IPS-NIHi11 (cell line): ENCODE measurements around the gene ZNF8.
"Not testable (repeated sequence)": the region's sequence is repeated elsewhere in the genome, so short reads cannot be mapped to it uniquely, and the experiment has no call there.

Source experiments
- DNase-seq: peaks from one replicate; pipeline ENCODE4 v3.0.0; 2012; ENCODE audit warnings: mixed read lengths, low spot score

The ZNF8 gene

GRCh38 chr19:58296104-58296503 lies 17.3 kb downstream of the ZNF8 start:
- no peak for DNase-seq

GRCh38 chr19:58300620-58301019 lies 21.9 kb downstream of the ZNF8 start:
- DNase-seq = no peak

- no peak for DNase-seq
Observed at GRCh38 chr19:58304255-58304654, 25.5 kb downstream of the ZNF8 start.

GRCh38 chr19:58304748-58305064 lies 26.0 kb downstream of the ZNF8 start:
- DNase-seq = no peak

- DNase-seq = peak; percentile 98
Observed at GRCh38 chr19:58305065-58305931, 26.5 kb downstream of the ZNF8 start, which contains the start of gene ERVK3-1. TSS of gene ERVK3-1 (plus strand) at chr19:58305377. CDS start at chr19:58312169, 6,792 bp downstream.

- DNase-seq = no peak
Observed at GRCh38 chr19:58305932-58306323, 27.2 kb downstream of the ZNF8 start.

- no peak for DNase-seq
Observed at GRCh38 chr19:58307736-58308135, 29.0 kb downstream of the ZNF8 start.

GRCh38 chr19:58310685-58311084 lies 31.9 kb downstream of the ZNF8 start:
- not testable (repeated sequence) for DNase-seq

- DNase-seq = no peak
Observed at GRCh38 chr19:58311345-58311865, 32.6 kb downstream of the ZNF8 start.

GRCh38 chr19:58315580-58315979 lies 36.8 kb downstream of the ZNF8 start:
- no peak for DNase-seq

- DNase-seq = peak; percentile 60
Observed at GRCh38 chr19:58317476-58318072, 38.8 kb downstream of the ZNF8 start.

GRCh38 chr19:58318297-58318696 lies 39.5 kb downstream of the ZNF8 start:
- no peak for DNase-seq

GRCh38 chr19:58319241-58319640 lies 40.5 kb downstream of the ZNF8 start:
- no peak for DNase-seq

- no peak for DNase-seq
Observed at GRCh38 chr19:58325311-58326022, 46.7 kb downstream of the ZNF8 start.

GRCh38 chr19:58326501-58326913 lies 47.8 kb downstream of the ZNF8 start:
- no peak for DNase-seq

- DNase-seq = peak; percentile 98
Observed at GRCh38 chr19:58326914-58327726, 48.4 kb downstream of the ZNF8 start, which contains the start of gene ZSCAN22. TSS of gene ZSCAN22 (plus strand) at chr19:58326994. CDS start at chr19:58334803, 7,809 bp downstream.

- DNase-seq = peak; percentile 70
Observed at GRCh38 chr19:58328999-58329398, 50.2 kb downstream of the ZNF8 start.

- DNase-seq = peak; percentile 46
Observed at GRCh38 chr19:58330458-58330857, 51.7 kb downstream of the ZNF8 start.

GRCh38 chr19:58332697-58333096 lies 53.9 kb downstream of the ZNF8 start:
- DNase-seq = no peak

- DNase-seq = no peak
Observed at GRCh38 chr19:58334691-58335249, 56.0 kb downstream of the ZNF8 start.

- no peak for DNase-seq
Observed at GRCh38 chr19:58335630-58336029, 56.9 kb downstream of the ZNF8 start.
